Body of pancreas (tissue), 4 donors: ENCODE measurements around the gene RAB5IF. TPM values are rescaled to one million over a fixed set of nuclear protein-coding genes. Genes with fewer than 3 reads are reported as not detected.
"Not testable (repeated sequence)": the region's sequence is repeated elsewhere in the genome, so short reads cannot be mapped to it uniquely, and the experiment has no call there.

ENCODE experiments used
- ATAC-seq: fragments of 150-250 bp; one replicate; pipeline ENCODE4 v1.9.1; 2016
- DNase-seq, 4 donors: peaks; one replicate each; pipeline ENCODE4 v3.0.0-alpha.2; 2019
- H3K27ac ChIP-seq, 4 donors: fragments of 200-600 bp; sonication (generic); 1 replicate in 3 of 4; 2 replicates in 1 of 4; pipeline versions ENCODE4 v1.5.1 to v1.6.1; 2016 to 2019; ENCODE audit warnings: mild to moderate bottlenecking in 1 of 4, mixed read lengths in 1 of 4, moderate library complexity in 1 of 4
- H3K27me3 ChIP-seq, 2 donors: fragments of 200-600 bp; sonication (generic); one replicate each; pipeline ENCODE4 v1.6.0; 2016; ENCODE audit warnings: mild to moderate bottlenecking in 1 of 2
- H3K36me3 ChIP-seq, 2 donors: fragments of 200-600 bp; sonication (generic); replicated peaks in 1 of 2; 2 replicates each; pipeline ENCODE4 v1.5.1; 2016; ENCODE audit warnings: low read depth in 2 of 2; ENCODE audit not compliant: insufficient read depth in 1 of 2
- H3K4me1 ChIP-seq: fragments of 200-600 bp; sonication (generic); one replicate; pipeline ENCODE4 v1.6.0; 2016
- H3K4me3 ChIP-seq, 2 donors: fragments of 200-600 bp; sonication (generic); 1 replicate in 1 of 2; 2 replicates in 1 of 2; pipeline ENCODE4 v1.5.1; 2016 to 2019
- H3K9me3 ChIP-seq, 3 donors: fragments of 200-600 bp; sonication (generic); 1 replicate in 2 of 3; 2 replicates in 1 of 3; pipeline ENCODE4 v1.5.1; 2016
- POLR2A ChIP-seq, 3 donors: fragments of 450-650 bp; IDR thresholded peaks; one replicate each; pipeline ENCODE4 v1.6.1; 2016; ENCODE audit warnings: antibody characterized with exemption in 3 of 3, mild to moderate bottlenecking in 2 of 3
- WGBS, 2 donors: methylation state at CpG; one replicate each; pipeline ENCODE4 v1.1.5; 2017; 5-methylcytosine and 5-hydroxymethylcytosine counted together
- intact Hi-C: fragments of 100-400 bp; cut with DNase I; formaldehyde crosslinking; loops from one replicate; pipeline ENCODE4 v1.15.1; 2023
- total RNA-seq, 2 donors: library from RNA; depleted of rRNA; stranded (reverse); fragments of >200 nt; gene quantifications; one replicate each; pipeline ENCODE4 v1.1.0, GENCODE V29; 2016
- TF ChIP-seq, protein P1 (sequence below), 7 experiments: fragments of 450-650 bp in 4 of 7; fragments of 200-600 bp in 3 of 7; sonication (generic) in 3 of 7; IDR thresholded peaks; one replicate each; pipeline ENCODE4 v1.5.1; 2016 to 2019; ENCODE audit warnings: antibody characterized with exemption in 7 of 7

The RAB5IF gene, protein sequence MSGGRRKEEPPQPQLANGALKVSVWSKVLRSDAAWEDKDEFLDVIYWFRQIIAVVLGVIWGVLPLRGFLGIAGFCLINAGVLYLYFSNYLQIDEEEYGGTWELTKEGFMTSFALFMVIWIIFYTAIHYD
- 10 to 100 TPM; 27.0 to 42.0 TPM for total RNA-seq

DNA sequence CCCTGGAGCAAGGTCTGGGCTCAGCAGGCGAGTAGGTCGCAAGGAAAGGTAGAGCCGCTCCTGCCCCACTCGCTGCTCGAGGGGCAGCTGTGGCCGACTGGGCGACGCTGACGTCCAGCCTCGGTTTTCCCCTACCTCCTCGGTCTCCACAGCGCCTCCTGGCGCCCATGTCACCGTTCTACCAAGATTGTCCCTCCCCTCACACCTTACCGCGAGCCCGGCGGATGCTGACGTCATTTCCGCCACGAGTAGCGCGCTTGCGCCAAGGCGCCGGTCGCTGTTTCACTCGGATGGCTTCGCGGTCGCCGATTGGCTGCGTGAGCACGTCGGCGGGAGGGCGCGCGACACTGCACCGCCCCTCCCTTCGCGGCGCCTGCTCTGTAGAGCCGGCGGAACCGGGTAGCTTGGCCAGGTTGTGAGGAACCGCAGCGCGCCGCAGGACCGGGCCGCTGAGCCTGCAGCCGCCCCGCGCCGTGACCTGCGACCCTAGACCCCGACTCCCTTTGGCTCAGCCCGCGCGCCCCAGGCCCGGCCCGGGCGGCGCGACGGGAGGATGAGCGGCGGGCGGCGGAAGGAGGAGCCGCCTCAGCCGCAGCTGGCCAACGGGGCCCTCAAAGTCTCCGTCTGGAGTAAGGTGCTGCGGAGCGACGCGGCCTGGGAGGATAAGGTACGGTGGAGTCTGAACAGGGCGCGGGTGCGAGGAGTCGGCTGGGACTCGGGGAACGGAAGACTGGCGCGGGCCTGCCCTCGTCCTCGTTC lies at the start of gene RAB5IF:
Gene RAB5IF (plus strand): TSS at position 381 of the 759 bp plus-strand sequence. CDS start 173 bp downstream, at position 554.
- TF ChIP-seq, protein P1, sequence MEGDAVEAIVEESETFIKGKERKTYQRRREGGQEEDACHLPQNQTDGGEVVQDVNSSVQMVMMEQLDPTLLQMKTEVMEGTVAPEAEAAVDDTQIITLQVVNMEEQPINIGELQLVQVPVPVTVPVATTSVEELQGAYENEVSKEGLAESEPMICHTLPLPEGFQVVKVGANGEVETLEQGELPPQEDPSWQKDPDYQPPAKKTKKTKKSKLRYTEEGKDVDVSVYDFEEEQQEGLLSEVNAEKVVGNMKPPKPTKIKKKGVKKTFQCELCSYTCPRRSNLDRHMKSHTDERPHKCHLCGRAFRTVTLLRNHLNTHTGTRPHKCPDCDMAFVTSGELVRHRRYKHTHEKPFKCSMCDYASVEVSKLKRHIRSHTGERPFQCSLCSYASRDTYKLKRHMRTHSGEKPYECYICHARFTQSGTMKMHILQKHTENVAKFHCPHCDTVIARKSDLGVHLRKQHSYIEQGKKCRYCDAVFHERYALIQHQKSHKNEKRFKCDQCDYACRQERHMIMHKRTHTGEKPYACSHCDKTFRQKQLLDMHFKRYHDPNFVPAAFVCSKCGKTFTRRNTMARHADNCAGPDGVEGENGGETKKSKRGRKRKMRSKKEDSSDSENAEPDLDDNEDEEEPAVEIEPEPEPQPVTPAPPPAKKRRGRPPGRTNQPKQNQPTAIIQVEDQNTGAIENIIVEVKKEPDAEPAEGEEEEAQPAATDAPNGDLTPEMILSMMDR (IDR thresholded peaks at IDR 0.05): peak; percentile 83 to 99 (median 99)
- TF ChIP-seq POLR2A (IDR thresholded peaks at IDR 0.05): peak; percentile 80 to 95 (median 90)
- Histone ChIP-seq H3K27me3 (no peaks in the 10 kb centered on the region), H3K4me3 (peak within 1 kb of the TSS; percentile 59 to 66), H3K4me1 (peaks cover 25% of the 10 kb centered on the region), H3K27ac (peak within 1 kb of the TSS; percentile 64 to 88 (median 77)), H3K9me3 (no peaks in the 10 kb centered on the region), H3K36me3 (peaks cover 0 to 14% of the 10 kb centered on the region in 2 donors)
- 0 to 8% methylated on average over 2 to 86 of the region's 90 CpGs for WGBS, 2 donors
- DNase-seq: peak; percentile 98 to 100 (median 99)
- peak; percentile 99 for ATAC-seq
- intact Hi-C loops: no loop called here

DNA sequence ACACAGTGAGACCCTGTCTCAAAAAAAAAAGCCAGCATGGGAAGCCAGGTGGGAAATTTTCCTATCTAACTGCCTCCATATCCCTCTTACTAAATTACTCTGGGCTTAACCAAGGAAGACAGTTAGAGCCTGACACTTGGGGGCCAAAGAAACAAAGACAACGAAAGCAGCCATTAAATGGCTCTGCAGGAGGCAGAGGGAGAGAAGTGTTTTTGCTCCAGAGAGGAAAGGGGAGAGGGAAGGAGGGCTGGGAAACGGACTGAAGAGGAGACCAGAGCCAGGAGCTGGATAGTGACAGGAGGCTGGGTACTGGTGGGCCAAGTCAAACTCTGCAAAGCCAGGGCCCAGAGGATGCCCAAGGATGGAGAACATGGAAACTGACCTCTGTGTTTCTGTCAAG lies 42.9 kb upstream of the RAB5IF start:
- DNase-seq (no peak), ATAC-seq (no peak)
- intact Hi-C loops: no loop called here
- TF ChIP-seq, protein P1 (IDR thresholded peaks at IDR 0.05): no peak
- TF ChIP-seq POLR2A (IDR thresholded peaks at IDR 0.05): no peak
- no peak overlapping the region for H3K27ac ChIP-seq
- no peak overlapping the region for H3K4me3 ChIP-seq
- H3K27me3 ChIP-seq: no peaks in the 10 kb centered on the region
- H3K4me1 ChIP-seq: no peaks in the 10 kb centered on the region
- H3K9me3 ChIP-seq: no peaks in the 10 kb centered on the region
- whole genome bisulfite sequencing, 2 donors: 75 to 78% methylated on average over 2 of the region's 2 CpGs
- no peaks in the 10 kb centered on the region for H3K36me3 ChIP-seq

DNA sequence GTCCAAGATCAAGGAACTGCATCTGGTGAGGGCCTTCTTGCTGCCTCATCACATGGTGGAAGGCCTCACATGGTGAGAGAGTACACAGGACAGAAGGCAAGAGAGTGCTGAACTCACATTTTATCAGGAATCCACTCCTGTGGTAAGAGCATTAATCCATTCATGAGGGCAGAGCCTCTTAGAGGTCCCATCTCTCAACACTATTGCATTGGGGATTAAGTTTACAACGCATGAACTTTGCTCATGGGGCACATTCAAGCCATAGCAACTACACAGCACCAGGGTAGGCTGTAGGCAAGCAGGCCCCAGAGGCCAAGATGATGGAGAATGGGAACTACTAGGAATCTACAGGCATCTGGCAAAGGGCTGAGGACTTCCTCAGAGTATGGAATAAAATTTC lies 42.2 kb upstream of the RAB5IF start:
- Histone ChIP-seq H3K4me3 (no peak overlapping the region), H3K4me1 (no peaks in the 10 kb centered on the region), H3K27me3 (no peaks in the 10 kb centered on the region), H3K27ac (no peak overlapping the region), H3K9me3 (no peaks in the 10 kb centered on the region), H3K36me3 (no peaks in the 10 kb centered on the region)
- DNase-seq (no peak), ATAC-seq (no peak)
- intact Hi-C loops: no loop called here
- WGBS, 2 donors: 84% methylated on average over 1 of the region's 1 CpG; no CpG with 5 or more reads in 1 of the 2 donors
- no peak for TF ChIP-seq POLR2A (IDR thresholded peaks at IDR 0.05)
- TF ChIP-seq, protein P1 (IDR thresholded peaks at IDR 0.05): no peak

DNA sequence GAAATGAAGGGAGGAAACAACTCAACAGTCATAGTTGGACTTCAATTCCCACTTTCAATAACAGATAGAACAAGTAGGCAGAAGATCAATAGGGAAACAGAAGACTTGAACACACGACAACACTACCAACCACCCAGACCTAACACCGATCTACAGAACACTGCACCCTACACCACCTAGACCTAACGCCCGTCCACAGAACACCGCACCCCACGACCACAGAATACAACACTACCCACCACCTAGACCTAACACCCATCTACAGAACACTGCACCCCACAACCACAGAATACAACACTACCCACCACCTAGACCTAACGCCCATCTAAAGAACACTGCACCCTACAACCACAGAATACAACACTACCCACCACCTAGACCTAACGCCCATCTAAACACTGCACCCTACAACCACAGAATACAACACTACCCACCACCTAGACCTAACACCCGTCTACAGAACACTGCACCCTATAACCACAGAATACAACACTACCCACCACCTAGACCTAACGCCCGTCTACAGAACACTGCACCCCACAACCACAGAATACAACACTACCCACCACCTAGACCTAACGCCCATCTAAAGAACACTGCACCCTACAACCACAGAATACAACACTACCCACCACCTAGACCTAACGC lies 41.4 kb upstream of the RAB5IF start:
- 87 to 90% methylated on average over 13 of the region's 13 CpGs for WGBS, 2 donors
- DNase-seq, H3K9me3 ChIP-seq: not testable (repeated sequence)

DNA sequence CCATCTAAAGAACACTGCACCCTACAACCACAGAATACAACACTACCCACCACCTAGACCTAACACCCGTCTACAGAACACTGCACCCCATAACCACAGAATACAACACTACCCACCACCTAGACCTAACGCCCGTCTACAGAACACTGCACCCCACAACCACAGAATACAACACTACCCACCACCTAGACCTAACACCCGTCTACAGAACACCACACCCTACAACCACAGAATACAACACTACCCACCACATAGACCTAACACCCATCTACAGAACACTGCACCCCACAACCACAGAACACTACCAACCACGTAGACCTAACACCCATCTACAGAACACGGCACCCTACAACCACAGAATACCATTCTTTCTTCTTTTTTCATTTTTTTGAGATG lies 40.9 kb upstream of the RAB5IF start:
- DNase-seq, H3K36me3 ChIP-seq, H3K4me3 ChIP-seq, H3K27ac ChIP-seq, H3K4me1 ChIP-seq, intact Hi-C loops, H3K27me3 ChIP-seq, H3K9me3 ChIP-seq, ATAC-seq: not testable (repeated sequence)
- 84 to 90% methylated on average over 6 of the region's 6 CpGs for WGBS, 2 donors

More for the DNA sequence above, 41.4 kb upstream of the RAB5IF start:
- H3K27me3 ChIP-seq, H3K27ac ChIP-seq, H3K4me3 ChIP-seq, intact Hi-C loops, H3K4me1 ChIP-seq, H3K36me3 ChIP-seq, ATAC-seq: not testable (repeated sequence)
